OCI-LY1 (cell line): ENCODE measurements around the gene PSMD5.
A peak's percentile ranks its signal among the peaks of the same experiment; 100 is the strongest.

Source experiments
- H2AFZ ChIP-seq: fragments of 200-600 bp; sonication (generic), shearing (Covaris generic); 2 replicates; pipeline ENCODE4 v1.6.0; 2014; ENCODE audit warnings: antibody characterized with exemption, mild to moderate bottlenecking, low read length
- H3F3A ChIP-seq: fragments of 200-600 bp; sonication (generic), shearing (Covaris generic); 2 replicates; pipeline ENCODE4 v1.6.0; 2014; ENCODE audit warnings: mild to moderate bottlenecking, antibody characterized with exemption, low read length, moderate library complexity; ENCODE audit not compliant: insufficient read depth
- H3K27ac ChIP-seq: fragments of 200-600 bp; sonication (generic); 2 replicates; pipeline ENCODE4 v1.5.1; 2014; ENCODE audit warnings: low read length, mixed run types, mild to moderate bottlenecking, low read depth; ENCODE audit not compliant: poor library complexity, severe bottlenecking
- H3K27me3 ChIP-seq: fragments of 200-600 bp; sonication (generic); 2 replicates; pipeline ENCODE4 v1.6.0; 2014; ENCODE audit warnings: antibody characterized with exemption, mild to moderate bottlenecking, low read length, moderate library complexity; ENCODE audit not compliant: insufficient read depth
- H3K36me3 ChIP-seq: fragments of 200-600 bp; sonication (generic); 2 replicates; pipeline ENCODE4 v1.6.1; 2014; ENCODE audit warnings: mild to moderate bottlenecking, antibody characterized with exemption, low read length, moderate library complexity, mixed read lengths; ENCODE audit not compliant: insufficient read depth
- H3K4me1 ChIP-seq: fragments of 200-600 bp; sonication (generic); 2 replicates; pipeline ENCODE4 v1.5.1; 2014; ENCODE audit warnings: mild to moderate bottlenecking, low read length, moderate library complexity; ENCODE audit not compliant: insufficient read depth, severe bottlenecking
- H3K4me2 ChIP-seq: fragments of 200-600 bp; sonication (generic), shearing (Covaris generic); 2 replicates; pipeline ENCODE4 v1.6.1; 2014; ENCODE audit warnings: low read length
- H3K4me3 ChIP-seq: fragments of 200-600 bp; sonication (generic); 2 replicates; pipeline ENCODE4 v1.5.1; 2014; ENCODE audit warnings: low read length, low read depth, mild to moderate bottlenecking, mixed read lengths; ENCODE audit not compliant: poor library complexity, severe bottlenecking
- H3K79me2 ChIP-seq: fragments of 200-600 bp; shearing (Covaris generic); 2 replicates; pipeline ENCODE4 v1.6.1; 2016; ENCODE audit warnings: mixed run types, low read length, mixed read lengths; ENCODE audit not compliant: insufficient read depth
- H3K9ac ChIP-seq: fragments of 200-600 bp; sonication (generic), shearing (Covaris generic); 2 replicates; pipeline ENCODE4 v1.6.1; 2014; ENCODE audit warnings: mild to moderate bottlenecking, low read length, mixed read lengths
- H3K9me2 ChIP-seq: fragments of 200-600 bp; sonication (generic), shearing (Covaris generic); 2 replicates; pipeline ENCODE4 v1.6.1; 2014; ENCODE audit warnings: low read depth, mild to moderate bottlenecking, low read length, mixed read lengths
- H3K9me3 ChIP-seq: fragments of 200-600 bp; shearing (Covaris generic); 2 replicates; pipeline ENCODE4 v1.6.1; 2014; ENCODE audit warnings: low read length, mixed read lengths
- H4K20me1 ChIP-seq: fragments of 200-600 bp; sonication (generic), shearing (Covaris generic); 2 replicates; pipeline ENCODE4 v1.6.0; 2016; ENCODE audit warnings: mild to moderate bottlenecking, low read length; ENCODE audit not compliant: insufficient read depth
- CTCF ChIP-seq: fragments of 200-600 bp; sonication (generic), shearing (Covaris generic); IDR thresholded peaks from 2 replicates; pipeline ENCODE4 v1.5.1; 2017; ENCODE audit warnings: mild to moderate bottlenecking, antibody characterized with exemption, low read length, moderate library complexity, mixed read lengths
- EZH2 ChIP-seq: fragments of 200-600 bp; sonication (generic), shearing (Covaris generic); IDR thresholded peaks from 2 replicates; pipeline ENCODE4 v1.8.0; 2017; ENCODE audit warnings: borderline replicate concordance, mixed run types, mild to moderate bottlenecking, antibody characterized with exemption, low read length, moderate library complexity, mixed read lengths

Gene PSMD5

GRCh38 chr9:120874226-120875194, 31.8 kb upstream of the PSMD5 start:
- H3K36me3 ChIP-seq, result peaks cover 50% of the 10 kb centered on the region; the same call in 1 of the 2 replicates
- H3K9me2 ChIP-seq, result no peaks in the 10 kb centered on the region
- no peak overlapping the region for H2AFZ ChIP-seq
- no peaks in the 10 kb centered on the region for H3K27me3 ChIP-seq
- H3K9me3 ChIP-seq, result no peaks in the 10 kb centered on the region
- no peaks in the 10 kb centered on the region for H3K79me2 ChIP-seq
- no peak overlapping the region for H3K4me3 ChIP-seq
- peak overlapping the region; percentile 97 for H3K27ac ChIP-seq
- TF ChIP-seq CTCF, result no peak
- TF ChIP-seq EZH2, result no peak
- H4K20me1 ChIP-seq, result no peaks in the 10 kb centered on the region
- H3K4me1 ChIP-seq, result peaks cover 45% of the 10 kb centered on the region
- H3F3A ChIP-seq, result peaks cover 6% of the 10 kb centered on the region; the same call in 1 of the 2 replicates
- peak overlapping the region; percentile 77; the same call in 1 of the 2 replicates for H3K4me2 ChIP-seq
- H3K9ac ChIP-seq, result peak overlapping the region; percentile 99; the same call in 1 of the 2 replicates

GRCh38 chr9:120873512-120873911, 30.8 kb upstream of the PSMD5 start:
- H2AFZ ChIP-seq, result no peak overlapping the region
- H3K4me3 ChIP-seq, result no peak overlapping the region
- H4K20me1 ChIP-seq, result no peaks in the 10 kb centered on the region
- H3K9me3 ChIP-seq, result no peaks in the 10 kb centered on the region
- no peak overlapping the region for H3K4me2 ChIP-seq
- H3K27me3 ChIP-seq, result no peaks in the 10 kb centered on the region
- peaks cover 50% of the 10 kb centered on the region; the same call in 1 of the 2 replicates for H3K36me3 ChIP-seq
- peak overlapping the region; percentile 97 for H3K27ac ChIP-seq
- no peaks in the 10 kb centered on the region for H3K9me2 ChIP-seq
- H3K9ac ChIP-seq, result no peak overlapping the region
- H3F3A ChIP-seq, result peaks cover 6% of the 10 kb centered on the region; the same call in 1 of the 2 replicates
- peaks cover 41% of the 10 kb centered on the region for H3K4me1 ChIP-seq
- TF ChIP-seq CTCF (no peak), EZH2 (no peak)
- no peaks in the 10 kb centered on the region for H3K79me2 ChIP-seq

DNA sequence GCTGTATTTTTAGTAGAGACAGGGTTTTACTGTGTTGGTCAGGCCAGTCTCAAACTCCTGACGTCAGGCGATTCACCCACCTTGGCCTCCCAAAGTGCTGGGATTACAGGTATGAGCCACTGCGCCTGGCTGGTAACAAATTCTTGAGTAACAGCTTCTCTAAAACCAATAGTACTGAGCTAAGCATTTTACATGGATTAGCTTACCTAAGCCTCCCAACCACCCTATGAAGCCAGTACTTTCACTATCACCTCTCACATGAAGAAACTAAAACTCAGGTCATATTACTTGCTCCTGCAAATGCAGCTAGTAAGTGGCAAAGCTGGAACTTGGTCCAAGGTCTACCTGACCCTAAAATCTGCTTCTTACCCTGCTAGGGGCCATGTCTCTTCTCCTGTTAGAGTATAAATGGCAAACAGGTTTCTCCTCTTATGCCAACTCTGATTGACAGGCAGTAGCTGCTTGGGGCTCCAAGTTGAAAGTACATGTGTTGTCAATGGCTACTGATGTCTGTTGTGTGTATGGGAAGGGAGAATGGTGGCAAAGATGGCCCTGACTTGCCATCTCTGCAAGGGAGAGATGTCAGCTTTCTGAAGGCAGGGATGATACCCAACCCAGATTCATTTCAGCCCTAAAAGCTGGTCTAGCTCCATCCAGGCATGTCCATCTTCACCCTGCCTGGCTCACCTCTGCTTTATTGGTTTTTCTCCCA, 30.2 kb upstream of the PSMD5 start:
- peaks cover 41% of the 10 kb centered on the region for H3K4me1 ChIP-seq
- H4K20me1 ChIP-seq, result no peaks in the 10 kb centered on the region
- no peak overlapping the region for H3K4me3 ChIP-seq
- no peak overlapping the region for H3K9ac ChIP-seq
- no peaks in the 10 kb centered on the region for H3K9me3 ChIP-seq
- no peaks in the 10 kb centered on the region for H3K27me3 ChIP-seq
- peaks cover 50% of the 10 kb centered on the region; the same call in 1 of the 2 replicates for H3K36me3 ChIP-seq
- H2AFZ ChIP-seq, result no peak overlapping the region
- peaks cover 6% of the 10 kb centered on the region; the same call in 1 of the 2 replicates for H3F3A ChIP-seq
- no peak overlapping the region for H3K4me2 ChIP-seq
- H3K27ac ChIP-seq, result peak overlapping the region; percentile 97
- TF ChIP-seq EZH2 (no peak), CTCF (no peak)
- no peaks in the 10 kb centered on the region for H3K9me2 ChIP-seq
- H3K79me2 ChIP-seq, result no peaks in the 10 kb centered on the region
